ENCODE data around the gene CTNNA2. TPM values are rescaled to one million over a fixed set of nuclear protein-coding genes. Genes with fewer than 3 reads are reported as not detected.

Gene CTNNA2
- total RNA-seq, 2 donors from 2014 or later = 0.17 to 0.88 TPM

- intact Hi-C loops (cut with DNase I) = no loop called here
- Histone ChIP-seq H3K4me3 (no peak overlapping the region), H3K4me1 (no peaks in the 10 kb centered on the region), H3K9me3 (no peaks in the 10 kb centered on the region), H3K27ac (no peak overlapping the region), H3K36me3 (no peaks in the 10 kb centered on the region), H3K27me3 (no peaks in the 10 kb centered on the region), H3K9ac (ENCODE audit: low read depth in 2 of 2, low read length in 2 of 2) (no peak overlapping the region)
- no peak for TF ChIP-seq CTCF (IDR thresholded peaks at IDR 0.05)
- no peak for DNase-seq
Observed at GRCh38 chr2:80462654-80463053, 949.8 kb downstream of the CTNNA2 start.

GRCh38 chr2:80464275-80464674, 951.4 kb downstream of the CTNNA2 start:
- H3K4me3 ChIP-seq = no peak overlapping the region
- no peak for TF ChIP-seq CTCF (IDR thresholded peaks at IDR 0.05)
- no peaks in the 10 kb centered on the region for H3K27me3 ChIP-seq
- no peak overlapping the region for H3K9ac ChIP-seq (ENCODE audit: low read depth in 2 of 2, low read length in 2 of 2)
- intact Hi-C loops (cut with DNase I) = no loop called here
- no peaks in the 10 kb centered on the region for H3K36me3 ChIP-seq
- H3K27ac ChIP-seq = no peak overlapping the region
- no peak for DNase-seq
- H3K9me3 ChIP-seq = no peaks in the 10 kb centered on the region
- H3K4me1 ChIP-seq = no peaks in the 10 kb centered on the region

GRCh38 chr2:80467262-80467811, 954.5 kb downstream of the CTNNA2 start:
- H3K27me3 ChIP-seq = no peaks in the 10 kb centered on the region
- intact Hi-C loops (cut with DNase I) = no loop called here
- no peaks in the 10 kb centered on the region for H3K9me3 ChIP-seq
- no peak overlapping the region for H3K9ac ChIP-seq (ENCODE audit: low read depth in 2 of 2, low read length in 2 of 2)
- H3K4me1 ChIP-seq = no peaks in the 10 kb centered on the region
- H3K27ac ChIP-seq = no peak overlapping the region
- TF ChIP-seq CTCF (IDR thresholded peaks at IDR 0.05) = no peak
- no peaks in the 10 kb centered on the region for H3K36me3 ChIP-seq
- H3K4me3 ChIP-seq = no peak overlapping the region
- DNase-seq = no peak

- Histone ChIP-seq H3K9me3 (no peaks in the 10 kb centered on the region), H3K4me1 (no peaks in the 10 kb centered on the region), H3K27ac (no peak overlapping the region), H3K27me3 (no peaks in the 10 kb centered on the region), H3K9ac (ENCODE audit: low read depth in 2 of 2, low read length in 2 of 2) (no peak overlapping the region), H3K36me3 (no peaks in the 10 kb centered on the region), H3K4me3 (no peak overlapping the region)
- intact Hi-C loops (cut with DNase I) = no loop called here
- DNase-seq = no peak
- TF ChIP-seq CTCF (IDR thresholded peaks at IDR 0.05) = no peak
Observed at GRCh38 chr2:80469428-80469827, 956.6 kb downstream of the CTNNA2 start.

- H3K9me3 ChIP-seq = no peaks in the 10 kb centered on the region
- no peak for DNase-seq
- no peak for TF ChIP-seq CTCF (IDR thresholded peaks at IDR 0.05)
- H3K27ac ChIP-seq = no peak overlapping the region
- intact Hi-C loops (cut with DNase I) = no loop called here
- H3K4me3 ChIP-seq = no peak overlapping the region
- H3K9ac ChIP-seq (ENCODE audit: low read depth in 2 of 2, low read length in 2 of 2) = no peak overlapping the region
- no peaks in the 10 kb centered on the region for H3K27me3 ChIP-seq
- no peaks in the 10 kb centered on the region for H3K36me3 ChIP-seq
- H3K4me1 ChIP-seq = no peaks in the 10 kb centered on the region
Observed at GRCh38 chr2:80473069-80473468, 960.2 kb downstream of the CTNNA2 start.

Data from colonic mucosa (tissue), 4 donors.